Measurements from ENCODE around the gene TLX2. TPM values are rescaled to one million over a fixed set of nuclear protein-coding genes. Genes with fewer than 3 reads are reported as not detected.
A peak's percentile ranks its signal among the peaks of the same experiment; 100 is the strongest.

The TLX2 gene
- total RNA-seq, 4 donors from 2014 or later = not detected

DNA sequence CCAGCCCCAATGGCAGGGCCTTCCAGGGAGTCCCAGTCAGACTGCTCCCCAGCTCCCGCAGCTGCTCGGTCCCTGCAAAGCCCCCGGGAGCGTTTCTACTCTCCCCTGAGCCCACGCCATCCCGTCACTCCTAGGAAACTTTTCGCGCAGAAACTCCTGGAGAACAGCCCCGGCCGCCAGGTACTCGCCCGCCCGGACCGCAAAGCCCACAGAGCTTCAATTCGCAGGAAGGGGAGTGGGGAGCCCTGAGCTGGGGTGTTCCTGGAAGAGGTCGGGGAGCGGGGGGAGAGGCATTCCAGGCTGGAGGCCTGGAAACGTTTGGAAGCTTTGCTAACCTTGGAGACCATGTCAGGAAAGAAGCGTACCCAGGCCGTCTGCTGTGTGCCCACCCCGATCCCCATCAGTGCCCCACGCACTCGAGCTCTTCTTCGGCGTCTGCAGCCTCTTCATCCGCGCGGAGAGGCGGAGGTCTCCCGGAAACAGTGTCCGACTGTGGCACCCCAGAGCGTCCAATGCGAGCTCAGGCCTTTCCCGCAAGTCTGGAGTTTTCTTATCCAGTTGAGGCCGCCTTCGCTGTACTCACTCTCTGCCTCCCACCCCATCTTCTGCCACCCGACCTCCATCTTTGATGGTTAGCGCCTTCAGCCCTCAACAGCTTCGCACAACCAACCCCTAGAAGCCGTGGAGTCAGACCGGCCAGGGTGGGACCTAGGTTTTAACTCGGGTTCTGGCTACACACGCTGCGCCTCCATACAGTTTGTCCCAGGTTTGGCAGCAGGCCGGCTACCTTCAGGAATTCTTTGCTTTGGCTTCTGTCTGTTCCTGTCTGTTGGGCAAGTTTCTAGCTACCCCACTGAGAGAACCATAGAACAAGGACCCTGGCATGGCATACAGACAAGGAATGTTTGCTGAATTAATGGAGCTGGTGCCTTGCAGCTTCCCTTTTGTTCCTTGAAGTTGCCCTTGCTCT is 10.5 kb upstream of the TLX2 start:
- intact Hi-C loops (cut with DNase I; ENCODE audit: low total_unique reads) = no loop called here
- no peak for DNase-seq (ENCODE audit: low spot score in 2 of 2)
- H3K4me3 ChIP-seq (ENCODE audit: low read depth, poor library complexity, severe bottlenecking) = peak overlapping the region; percentile 40
- TF ChIP-seq, protein P1, sequence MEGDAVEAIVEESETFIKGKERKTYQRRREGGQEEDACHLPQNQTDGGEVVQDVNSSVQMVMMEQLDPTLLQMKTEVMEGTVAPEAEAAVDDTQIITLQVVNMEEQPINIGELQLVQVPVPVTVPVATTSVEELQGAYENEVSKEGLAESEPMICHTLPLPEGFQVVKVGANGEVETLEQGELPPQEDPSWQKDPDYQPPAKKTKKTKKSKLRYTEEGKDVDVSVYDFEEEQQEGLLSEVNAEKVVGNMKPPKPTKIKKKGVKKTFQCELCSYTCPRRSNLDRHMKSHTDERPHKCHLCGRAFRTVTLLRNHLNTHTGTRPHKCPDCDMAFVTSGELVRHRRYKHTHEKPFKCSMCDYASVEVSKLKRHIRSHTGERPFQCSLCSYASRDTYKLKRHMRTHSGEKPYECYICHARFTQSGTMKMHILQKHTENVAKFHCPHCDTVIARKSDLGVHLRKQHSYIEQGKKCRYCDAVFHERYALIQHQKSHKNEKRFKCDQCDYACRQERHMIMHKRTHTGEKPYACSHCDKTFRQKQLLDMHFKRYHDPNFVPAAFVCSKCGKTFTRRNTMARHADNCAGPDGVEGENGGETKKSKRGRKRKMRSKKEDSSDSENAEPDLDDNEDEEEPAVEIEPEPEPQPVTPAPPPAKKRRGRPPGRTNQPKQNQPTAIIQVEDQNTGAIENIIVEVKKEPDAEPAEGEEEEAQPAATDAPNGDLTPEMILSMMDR (IDR thresholded peaks at IDR 0.05) = no peak
- TF ChIP-seq POLR2A (IDR thresholded peaks at IDR 0.05) = no peak
- whole genome bisulfite sequencing, 2 donors = 57 to 75% methylated on average over 35 to 45 of the region's 45 CpGs

DNA sequence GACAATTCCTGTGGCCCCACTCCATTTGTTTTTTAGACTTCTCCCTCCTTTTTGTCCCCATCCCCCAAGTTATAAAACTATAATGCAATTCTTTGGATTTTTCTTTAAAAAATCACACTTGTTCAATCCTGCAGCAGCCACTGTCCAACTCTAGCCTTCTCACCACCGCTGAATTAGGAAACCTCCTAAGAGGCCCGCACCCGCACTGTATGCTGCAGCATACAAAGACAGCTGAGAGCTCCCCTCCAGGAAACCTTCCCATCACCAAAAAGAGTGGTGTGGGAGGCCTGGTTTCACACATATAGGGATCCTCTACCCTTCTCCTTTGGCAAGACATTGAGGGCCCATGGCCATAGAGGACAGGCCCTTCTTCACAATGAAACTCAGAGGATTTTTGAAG is 9.7 kb upstream of the TLX2 start:
- 95 to 98% methylated on average over 3 of the region's 3 CpGs for WGBS, 2 donors
- no peak for DNase-seq (ENCODE audit: low spot score in 2 of 2)
- intact Hi-C loops (cut with DNase I; ENCODE audit: low total_unique reads) = no loop called here
- H3K4me3 ChIP-seq (ENCODE audit: low read depth, poor library complexity, severe bottlenecking) = no peak overlapping the region
- TF ChIP-seq, protein P1 (IDR thresholded peaks at IDR 0.05) = no peak
- TF ChIP-seq POLR2A (IDR thresholded peaks at IDR 0.05) = no peak

DNA sequence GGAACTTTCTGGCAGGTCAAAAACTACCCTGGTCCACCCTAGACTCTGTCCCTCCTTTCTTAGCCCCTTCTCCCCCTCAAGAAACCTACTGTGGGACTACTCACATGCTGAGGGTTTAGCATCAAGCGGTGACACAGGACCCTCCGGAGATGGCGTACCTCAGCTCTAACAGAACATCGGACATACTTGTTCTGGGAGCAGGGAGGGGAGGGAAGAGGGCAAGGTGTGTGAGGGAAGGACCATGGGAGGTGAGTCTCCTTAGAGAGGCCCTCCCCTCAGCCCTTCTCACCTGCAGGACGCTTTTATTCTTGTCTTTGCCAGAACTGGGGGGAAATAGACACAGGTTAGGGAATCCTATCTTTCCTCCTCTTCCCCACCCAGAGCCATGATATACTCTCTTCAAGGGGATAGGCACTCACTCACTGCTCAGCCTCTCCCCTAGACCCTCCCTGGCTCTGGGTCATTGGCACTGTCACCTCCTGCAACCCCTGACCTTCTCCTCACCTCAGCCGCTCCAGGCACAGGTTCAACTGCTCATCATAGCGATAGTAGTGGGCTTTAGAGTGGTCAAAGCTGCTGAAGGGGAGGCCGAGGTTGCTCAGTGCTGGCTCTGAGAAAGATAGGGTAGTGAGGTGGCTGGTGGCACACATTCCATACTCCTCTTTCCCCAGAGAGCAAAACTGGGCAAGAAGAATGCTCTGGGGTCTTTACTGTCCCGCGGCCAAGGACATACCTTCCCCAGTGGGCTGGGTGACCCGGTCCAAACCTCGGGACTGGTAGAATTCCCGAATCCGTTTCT is 8.6 kb upstream of the TLX2 start:
- no peak overlapping the region for H3K4me3 ChIP-seq (ENCODE audit: low read depth, poor library complexity, severe bottlenecking)
- WGBS, 2 donors = 93 to 95% methylated on average over 14 of the region's 14 CpGs
- intact Hi-C loops (cut with DNase I; ENCODE audit: low total_unique reads) = no loop called here
- DNase-seq (ENCODE audit: low spot score in 2 of 2) = no peak
- TF ChIP-seq POLR2A (IDR thresholded peaks at IDR 0.05) = no peak
- TF ChIP-seq, protein P1 (IDR thresholded peaks at IDR 0.05) = no peak

DNA sequence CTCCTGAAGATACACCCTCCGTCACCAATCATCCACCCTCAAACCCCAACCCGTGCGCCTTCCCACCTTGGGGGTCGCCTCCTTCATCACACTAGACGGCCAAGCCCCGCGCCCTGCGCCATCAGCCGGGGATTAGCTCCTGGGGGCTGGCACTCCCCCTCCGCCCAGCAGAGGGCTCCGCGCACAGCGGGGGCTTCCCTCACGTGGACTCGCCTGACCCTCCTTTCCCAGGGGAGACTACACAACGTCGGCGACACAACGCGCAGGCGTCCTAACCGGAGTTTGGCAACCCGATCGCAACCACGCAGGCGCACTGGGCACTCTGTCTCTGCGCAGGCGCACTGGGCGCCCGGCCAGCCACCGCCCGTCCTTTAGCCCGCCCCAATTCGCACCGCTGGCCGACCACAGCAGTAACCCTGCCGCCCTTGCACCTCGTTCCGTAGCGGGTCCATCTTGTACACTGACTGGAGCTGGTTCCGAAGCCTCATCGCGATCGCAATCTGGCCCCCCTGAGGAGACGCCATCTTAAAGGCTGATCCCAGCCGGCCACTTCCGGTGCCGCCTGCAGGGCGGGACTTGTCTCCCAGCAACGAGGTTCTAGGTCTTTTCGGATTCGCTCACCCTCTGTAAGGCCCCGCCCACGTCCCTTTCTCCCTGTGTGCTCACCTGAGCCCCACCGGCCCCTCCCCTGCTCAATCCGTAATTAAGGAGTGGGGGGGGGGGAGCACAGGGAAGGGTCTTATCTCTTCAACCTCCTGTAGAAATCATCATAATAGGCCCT is 6.9 kb upstream of the TLX2 start, which contains the start of gene PCGF1:
Gene PCGF1 (minus strand): TSS at position 551 of the 781 bp plus-strand sequence. CDS start 27 bp downstream, at position 524.
- H3K4me3 ChIP-seq (ENCODE audit: low read depth, poor library complexity, severe bottlenecking) = peak within 1 kb of the TSS; percentile 67
- intact Hi-C loops (cut with DNase I; ENCODE audit: low total_unique reads) = no loop called here
- 1% methylated on average over 24 to 46 of the region's 56 CpGs for WGBS, 2 donors
- TF ChIP-seq POLR2A (IDR thresholded peaks at IDR 0.05) = no peak
- TF ChIP-seq, protein P1 (IDR thresholded peaks at IDR 0.05) = peak in 1 of 3 donors; percentile 27
- peak; percentile 99 to 100 for DNase-seq (ENCODE audit: low spot score in 2 of 2)

DNA sequence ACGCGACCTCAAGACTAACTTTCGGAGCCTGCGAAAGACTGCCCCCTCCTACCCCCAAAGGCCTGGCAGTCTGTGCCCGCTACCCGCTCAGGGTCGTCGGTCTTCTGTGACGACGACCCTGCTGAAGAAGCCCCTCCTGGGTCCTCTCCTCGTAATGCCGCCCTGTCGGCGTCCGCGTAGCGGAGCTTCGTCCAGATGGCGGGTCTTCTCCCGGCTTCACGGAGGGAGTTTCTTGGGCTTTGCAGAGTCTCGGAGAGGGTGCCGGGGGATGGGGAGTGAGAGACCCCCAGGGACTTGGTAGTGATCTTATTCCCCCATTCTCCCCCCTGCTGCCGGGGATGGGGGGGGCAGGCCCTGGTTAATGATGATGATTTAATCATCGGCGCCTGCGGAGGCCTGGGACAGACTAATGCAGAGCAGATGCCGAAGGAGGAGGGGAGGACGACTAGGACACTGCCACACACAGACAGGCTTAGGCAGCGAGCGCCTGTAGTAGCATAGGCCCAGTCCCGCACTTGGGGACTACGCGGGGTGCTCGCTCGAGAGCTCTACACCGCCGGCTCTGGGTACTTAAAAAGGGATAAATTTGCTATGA is 6.2 kb upstream of the TLX2 start:
- intact Hi-C loops (cut with DNase I; ENCODE audit: low total_unique reads) = no loop called here
- no peak for DNase-seq (ENCODE audit: low spot score in 2 of 2)
- peak overlapping the region; percentile 67 for H3K4me3 ChIP-seq (ENCODE audit: low read depth, poor library complexity, severe bottlenecking)
- TF ChIP-seq, protein P1 (IDR thresholded peaks at IDR 0.05) = no peak
- TF ChIP-seq POLR2A (IDR thresholded peaks at IDR 0.05) = no peak
- 7 to 12% methylated on average over 35 to 38 of the region's 38 CpGs for WGBS, 2 donors

All from lower leg skin (tissue), 4 donors.